Subcutaneous abdominal adipose tissue (tissue), 5 donors: ENCODE data around the gene STKLD1.
"Not testable (repeated sequence)": the region's sequence is repeated elsewhere in the genome, so short reads cannot be mapped to it uniquely, and the experiment has no call there.

Experiments
- H3K27ac ChIP-seq: one replicate; pipeline ENCODE4 v1.7.0; 2013; ENCODE audit warnings: low read depth, mild to moderate bottlenecking, inconsistent platforms, low read length, moderate library complexity
- H3K27me3 ChIP-seq, 5 donors: one replicate each; pipeline ENCODE4 v1.7.0; 2013; ENCODE audit warnings: low read length in 5 of 5, inconsistent platforms in 1 of 5; ENCODE audit not compliant: control insufficient read depth in 5 of 5, insufficient read depth in 4 of 5
- H3K36me3 ChIP-seq, 5 donors: one replicate each; pipeline ENCODE4 v1.7.0; 2013; ENCODE audit warnings: low read length in 5 of 5; ENCODE audit not compliant: control insufficient read depth in 5 of 5, insufficient read depth in 5 of 5
- H3K4me1 ChIP-seq, 5 donors: one replicate each; pipeline ENCODE4 v1.7.0; 2013; ENCODE audit warnings: low read length in 5 of 5, mild to moderate bottlenecking in 3 of 5, moderate library complexity in 1 of 5; ENCODE audit not compliant: control insufficient read depth in 5 of 5, insufficient read depth in 5 of 5
- H3K4me3 ChIP-seq, 5 donors: one replicate each; pipeline ENCODE4 v1.7.0; 2013; ENCODE audit warnings: low read length in 5 of 5, low read depth in 1 of 5
- H3K9ac ChIP-seq, 5 donors: one replicate each; pipeline ENCODE4 v1.7.0; 2013; ENCODE audit warnings: low read length in 5 of 5, mild to moderate bottlenecking in 4 of 5, moderate library complexity in 3 of 5
- H3K9me3 ChIP-seq, 5 donors: one replicate each; pipeline ENCODE4 v1.7.0; 2013; ENCODE audit warnings: low read length in 5 of 5; ENCODE audit not compliant: control insufficient read depth in 5 of 5
- donor health status: healthy.
- donor health status: healthy.
- donor health status: healthy.
- donor health status: healthy.
- donor health status: healthy.

The STKLD1 gene

DNA sequence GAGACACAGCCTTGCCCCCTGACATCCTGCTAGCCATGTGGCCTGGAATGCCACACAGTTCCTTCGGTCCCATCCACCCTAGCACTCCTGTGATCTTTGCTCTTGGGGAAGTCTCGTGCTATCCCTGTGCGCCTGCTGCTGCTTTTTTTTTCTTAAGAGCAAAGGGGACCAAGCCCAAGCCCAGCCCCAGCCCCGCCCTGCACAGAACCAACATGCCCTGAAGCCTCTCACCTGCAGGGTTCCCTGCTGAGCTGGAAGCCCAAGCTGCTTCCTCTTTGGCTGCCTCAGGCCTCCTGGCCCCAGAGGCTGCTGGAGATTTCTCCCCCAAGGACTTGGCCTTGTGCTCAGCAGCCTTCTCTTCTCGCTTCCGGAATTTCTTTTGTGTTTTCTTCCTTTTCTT, 42.0 kb upstream of the STKLD1 start:
- Histone ChIP-seq H3K36me3 (peaks cover 4 to 51% (median 43%) of the 10 kb centered on the region in 5 donors), H3K9me3 (no peaks in the 10 kb centered on the region), H3K9ac (no peak overlapping the region), H3K27me3 (no peaks in the 10 kb centered on the region), H3K27ac (no peak overlapping the region), H3K4me1 (peaks cover 3 to 29% (median 26%) of the 10 kb centered on the region in 5 donors), H3K4me3 (no peak overlapping the region)

GRCh38 chr9:133334888-133335287, 41.3 kb upstream of the STKLD1 start:
- not testable (repeated sequence) for H3K9me3 ChIP-seq, H3K27me3 ChIP-seq, H3K27ac ChIP-seq
- Histone ChIP-seq H3K36me3 (peaks cover 4 to 56% (median 47%) of the 10 kb centered on the region in 5 donors), H3K4me1 (peaks cover 3 to 36% (median 30%) of the 10 kb centered on the region in 5 donors), H3K9ac (peak overlapping the region in 3 of 5 donors; percentile 1 to 90 (median 84)), H3K4me3 (peak overlapping the region in 3 of 5 donors; percentile 86 to 90 (median 89))

DNA sequence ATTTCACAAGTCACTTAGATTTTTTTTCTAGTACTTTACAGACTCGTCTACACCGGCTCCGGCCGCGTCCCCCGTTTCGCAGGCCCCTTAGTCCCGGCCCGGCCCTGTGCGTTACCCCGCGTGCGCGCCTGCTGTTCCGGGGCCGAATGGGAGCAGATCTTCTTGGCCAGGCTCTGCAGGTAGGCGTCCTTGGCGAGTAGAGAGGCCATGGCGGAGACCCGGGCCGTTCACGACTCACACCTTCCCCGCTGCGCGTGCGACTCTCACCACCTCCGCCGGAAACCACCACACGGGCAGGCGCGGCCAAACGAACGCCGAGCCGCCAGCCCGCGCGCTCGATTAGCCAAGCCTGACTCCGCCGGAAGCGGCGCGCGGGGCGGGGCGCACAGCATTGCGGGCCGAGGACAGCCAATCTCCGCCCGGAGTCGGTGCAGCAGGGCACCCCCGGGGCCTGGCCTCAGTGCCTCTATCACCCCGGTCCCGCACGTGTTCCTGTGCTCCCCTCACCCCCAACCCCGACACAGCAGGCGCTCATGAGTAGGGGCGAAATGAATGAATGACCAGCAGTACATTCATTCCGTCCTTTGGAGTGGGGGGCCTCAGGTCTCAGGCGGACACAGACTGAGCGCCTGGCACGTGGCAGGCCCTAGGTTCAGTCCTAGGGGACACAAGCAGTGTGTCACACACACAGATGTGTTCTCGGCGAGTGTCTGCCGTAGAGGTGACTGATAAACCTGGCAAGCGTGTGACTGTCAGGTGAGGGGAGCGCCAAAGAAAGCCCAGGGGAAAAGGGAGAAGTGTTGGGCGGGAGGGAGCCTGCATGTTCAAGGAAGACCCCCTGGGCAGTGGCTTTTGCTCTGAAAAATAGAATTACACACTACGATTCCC, 40.0 kb upstream of the STKLD1 start, which contains the start of gene SURF6:
Gene SURF6, minus strand, starts transcription at position 265 of the 888 bp plus-strand sequence. Its CDS starts 56 bp downstream, at position 209.
- peaks cover 0 to 56% (median 53%) of the 10 kb centered on the region in 5 donors for H3K36me3 ChIP-seq
- H3K4me1 ChIP-seq: peaks cover 5 to 48% (median 41%) of the 10 kb centered on the region in 5 donors
- no peaks in the 10 kb centered on the region for H3K9me3 ChIP-seq
- no peaks in the 10 kb centered on the region for H3K27me3 ChIP-seq
- H3K4me3 ChIP-seq: peak within 1 kb of the TSS; percentile 83 to 90 (median 86)
- H3K27ac ChIP-seq: peak within 1 kb of the TSS; percentile 67
- H3K9ac ChIP-seq: peak within 1 kb of the TSS; percentile 68 to 90 (median 81)

GRCh38 chr9:133339641-133340040, 36.5 kb upstream of the STKLD1 start:
- Histone ChIP-seq H3K4me1 (peaks cover 5 to 61% (median 47%) of the 10 kb centered on the region in 5 donors), H3K27ac (no peak overlapping the region), H3K9ac (peak overlapping the region in 1 of 5 donors; percentile 9), H3K9me3 (no peaks in the 10 kb centered on the region), H3K4me3 (no peak overlapping the region), H3K36me3 (peaks cover 0 to 58% (median 53%) of the 10 kb centered on the region in 5 donors), H3K27me3 (no peaks in the 10 kb centered on the region)

- Histone ChIP-seq H3K27ac (no peak overlapping the region), H3K9me3 (no peaks in the 10 kb centered on the region), H3K4me1 (peaks cover 3 to 54% (median 41%) of the 10 kb centered on the region in 5 donors), H3K27me3 (no peaks in the 10 kb centered on the region), H3K36me3 (peaks cover 0 to 64% (median 59%) of the 10 kb centered on the region in 5 donors), H3K4me3 (peak overlapping the region in 2 of 5 donors; percentile 13 to 36), H3K9ac (peak overlapping the region in 3 of 5 donors; percentile 21 to 54 (median 46))
These were observed 35.9 kb upstream of the STKLD1 start for GRCh38 chr9:133340256-133340655.

GRCh38 chr9:133340916-133341315, 35.2 kb upstream of the STKLD1 start:
- Histone ChIP-seq H3K9me3 (no peaks in the 10 kb centered on the region), H3K27ac (no peak overlapping the region), H3K27me3 (no peaks in the 10 kb centered on the region), H3K36me3 (peaks cover 0 to 71% (median 61%) of the 10 kb centered on the region in 5 donors), H3K4me1 (peaks cover 2 to 54% (median 36%) of the 10 kb centered on the region in 5 donors), H3K4me3 (peak overlapping the region in 1 of 5 donors; percentile 13), H3K9ac (peak overlapping the region in 3 of 5 donors; percentile 35 to 54 (median 46))

DNA sequence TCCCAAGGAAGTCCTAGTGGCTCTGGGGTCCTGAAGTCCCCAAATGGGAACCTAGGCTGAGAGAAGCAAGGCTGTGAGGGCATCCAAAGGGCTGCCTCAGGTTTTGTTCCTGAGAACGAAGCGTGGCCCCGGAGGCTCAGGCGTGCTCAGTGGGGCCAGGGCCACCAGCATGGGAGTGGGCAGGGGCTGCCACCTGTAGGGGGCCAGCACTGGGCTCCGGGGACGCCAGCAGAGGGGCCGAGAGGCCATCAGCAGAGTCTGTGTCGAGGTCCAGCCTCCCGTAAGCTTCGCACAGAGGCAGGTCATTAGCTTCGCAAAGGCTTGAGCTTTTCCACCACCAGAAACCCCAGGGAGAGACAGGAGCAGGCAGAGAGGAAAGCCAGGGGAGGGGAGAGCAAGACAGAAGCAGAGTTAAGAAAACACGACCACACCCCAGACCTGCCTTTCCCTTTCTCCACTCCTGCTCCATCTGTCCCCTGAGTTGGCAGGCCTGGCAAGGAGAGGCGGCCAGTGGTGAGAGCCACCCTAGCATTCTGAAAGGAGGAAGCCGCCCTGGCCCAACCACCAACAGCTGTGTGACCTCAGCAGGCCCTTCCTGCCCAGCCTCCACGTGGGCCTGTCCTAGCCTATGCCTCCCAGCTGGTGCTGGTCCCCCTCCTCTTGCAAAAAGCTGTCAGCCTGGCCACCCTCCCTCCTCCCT, 34.6 kb upstream of the STKLD1 start:
- Histone ChIP-seq H3K9me3 (no peaks in the 10 kb centered on the region), H3K4me3 (peak overlapping the region in 1 of 5 donors; percentile 38), H3K9ac (peak overlapping the region in 1 of 5 donors; percentile 35), H3K27me3 (no peaks in the 10 kb centered on the region), H3K27ac (no peak overlapping the region), H3K36me3 (peaks cover 0 to 73% (median 62%) of the 10 kb centered on the region in 5 donors), H3K4me1 (peaks cover 5 to 56% (median 38%) of the 10 kb centered on the region in 5 donors)

DNA sequence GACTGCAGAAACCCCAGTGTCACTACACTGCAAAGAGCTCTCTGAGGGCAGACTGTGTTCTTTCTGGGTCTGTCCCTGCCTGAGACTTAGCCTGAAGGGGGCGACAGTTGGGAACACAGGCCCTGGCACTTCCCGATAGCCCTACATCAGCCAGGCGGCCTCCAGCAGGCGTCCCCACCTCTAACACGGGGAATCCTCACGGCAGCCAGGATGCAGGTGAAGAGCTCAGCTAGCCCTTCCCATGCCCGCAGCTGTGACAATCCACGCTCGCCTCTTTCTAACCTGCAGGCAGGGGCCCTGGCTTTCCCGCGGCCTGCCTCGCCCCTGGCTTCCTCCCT, 34.1 kb upstream of the STKLD1 start:
- H3K36me3 ChIP-seq: peaks cover 0 to 73% (median 62%) of the 10 kb centered on the region in 5 donors
- no peak overlapping the region for H3K27ac ChIP-seq
- no peaks in the 10 kb centered on the region for H3K9me3 ChIP-seq
- no peak overlapping the region for H3K4me3 ChIP-seq
- no peaks in the 10 kb centered on the region for H3K27me3 ChIP-seq
- no peak overlapping the region for H3K9ac ChIP-seq
- H3K4me1 ChIP-seq: peaks cover 7 to 58% (median 40%) of the 10 kb centered on the region in 5 donors

- Histone ChIP-seq H3K27me3 (no peaks in the 10 kb centered on the region), H3K36me3 (peaks cover 0 to 73% (median 62%) of the 10 kb centered on the region in 5 donors), H3K27ac (no peak overlapping the region), H3K9me3 (no peaks in the 10 kb centered on the region), H3K4me1 (peaks cover 7 to 63% (median 44%) of the 10 kb centered on the region in 5 donors), H3K9ac (no peak overlapping the region), H3K4me3 (no peak overlapping the region)
These were observed 33.6 kb upstream of the STKLD1 start for GRCh38 chr9:133342570-133342969.
